ENCODE results near the gene RAB8A. TPM values are rescaled to one million over a fixed set of nuclear protein-coding genes. Genes with fewer than 3 reads are reported as not detected.
"Not testable (repeated sequence)": the region's sequence is repeated elsewhere in the genome, so short reads cannot be mapped to it uniquely, and the experiment has no call there.

The RAB8A gene
- total and polyA plus RNA-seq, 9 of the 15 experiments (the other 6 are each of a cell fraction or from before 2014, with no cell fraction given): 11.2 to 102 (median 53.2) TPM

DNA sequence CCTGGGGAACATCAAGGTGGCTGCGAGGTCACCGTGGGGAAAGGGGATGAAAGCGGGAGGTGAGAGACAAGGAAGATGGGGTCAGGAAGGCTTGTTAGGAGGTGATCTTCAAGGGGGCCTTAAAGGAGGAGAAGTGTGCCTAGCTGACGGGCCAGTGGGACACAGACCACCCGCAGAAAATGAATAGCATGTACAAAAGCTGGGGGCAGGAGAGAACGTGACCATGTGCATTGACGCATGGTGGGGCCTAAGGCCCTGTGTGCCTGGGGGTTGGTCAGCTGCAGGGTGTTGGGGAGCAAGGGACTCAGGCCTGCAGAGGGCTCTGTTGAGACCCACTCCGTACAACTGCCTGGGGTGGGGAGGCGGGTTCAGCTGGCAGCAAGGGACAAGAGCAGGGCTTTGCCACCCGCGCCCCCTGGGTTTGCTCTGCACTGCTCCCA is 5.9 kb downstream of the RAB8A start:
- no peak for TF ChIP-seq SP1 (CRISPR knock-in tag; IDR thresholded peaks at IDR 0.05)
- TF ChIP-seq RBFOX2 (IDR thresholded peaks at IDR 0.05; ENCODE audit: low read depth, low read length): 0 out of 2 replicates have a peak, but pooled peaks have one; percentile 41
- no peak overlapping the region for H3K9ac ChIP-seq (ENCODE audit: insufficient read depth in 1 of 2, low read depth in 2 of 2, low read length in 2 of 2)
- WGBS (ENCODE audit: insufficient coverage, low coverage, missing lambda C conversion rate): 91% methylated on average over 11 of the region's 11 CpGs
- intact Hi-C loops (cut with micrococcal nuclease) (no loop called here), in situ Hi-C loops (cut with MboI) (no loop called here)
- H3K79me2 ChIP-seq (ENCODE audit: control insufficient read depth, insufficient read depth, low read length): peaks cover 34% of the 10 kb centered on the region
- no peak overlapping the region for H3K4me3 ChIP-seq
- DNase-seq (ENCODE audit: extremely low read depth in 1 of 4, low spot score in 3 of 4): no peak
- no TSS peak for BruUV-seq (replicated peaks)
- ChIA-PET POLR2A (interaction anchor here (0.7 to 1.1 kb wide), 2 partner anchors 10 to 585 kb away, joined by 3 to 5 read pairs; no protein-coding TSS in a partner anchor), CTCF (ENCODE audit: low intra/inter-chr PET ratio) (no interaction called here)
- H3K36me3 ChIP-seq (ENCODE audit: control insufficient read depth, insufficient read depth, low read length): peaks cover 78% of the 10 kb centered on the region
- H3K9me1 ChIP-seq (ENCODE audit: control insufficient read depth, insufficient read depth, low read length): no peaks in the 10 kb centered on the region
- H3K4me1 ChIP-seq (replicated peaks in 1 of 2; ENCODE audit: control insufficient read depth in 2 of 2, insufficient read depth in 2 of 2, low read length in 2 of 2): peaks cover 2 to 10% of the 10 kb centered on the region in 2 experiments; a peak in 4 of 5 replicates
- H3K27me3 ChIP-seq (ENCODE audit: control insufficient read depth in 2 of 2, insufficient read depth in 2 of 2, low read length in 2 of 2): no peaks in the 10 kb centered on the region
- no peak overlapping the region for H3K4me2 ChIP-seq (ENCODE audit: insufficient read depth, low read length)
- H3K27ac ChIP-seq (ENCODE audit: extremely low read depth, low read depth, low read length): no peak overlapping the region
- no peak for FAIRE-seq
- no peaks in the 10 kb centered on the region for H3K9me3 ChIP-seq (replicated peaks; ENCODE audit: control insufficient read depth, insufficient read depth, low read depth, low read length)
- ATAC-seq: no peak
- peaks cover 12% of the 10 kb centered on the region for H4K20me1 ChIP-seq (replicated peaks; ENCODE audit: control insufficient read depth, insufficient read depth, low read length)
- H2AFZ ChIP-seq (ENCODE audit: low read depth, low read length): no peak overlapping the region

DNA sequence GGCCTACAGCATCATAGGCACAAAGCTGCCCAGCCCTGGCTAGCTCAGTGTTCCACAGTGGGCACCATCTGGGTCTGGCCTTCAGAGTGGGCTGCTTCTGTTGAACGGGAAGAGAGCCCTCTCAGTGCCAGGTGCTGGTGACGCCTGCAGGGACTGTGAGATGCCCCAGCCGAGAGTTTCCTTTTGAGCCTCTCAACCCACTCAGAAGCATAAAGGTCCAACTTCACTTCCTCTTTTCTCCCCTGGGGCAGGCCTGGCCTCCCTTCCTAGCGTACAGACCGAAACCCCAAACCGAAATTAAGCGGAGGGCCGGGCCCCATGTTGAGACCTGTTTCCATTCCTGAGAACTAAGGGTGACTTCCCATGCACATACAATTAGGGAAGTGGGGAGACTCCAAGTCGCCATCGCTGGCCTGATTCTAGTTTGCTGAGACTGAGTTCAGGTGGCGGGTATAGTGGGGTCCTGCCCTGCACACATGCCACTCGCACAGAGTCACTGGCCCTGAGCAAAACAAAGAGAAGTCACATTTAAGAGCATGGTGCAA is 6.9 kb downstream of the RAB8A start:
- peaks cover 79% of the 10 kb centered on the region for H3K36me3 ChIP-seq (ENCODE audit: control insufficient read depth, insufficient read depth, low read length)
- BruUV-seq (replicated peaks): no TSS peak
- ATAC-seq (no peak), FAIRE-seq (no peak), DNase-seq (ENCODE audit: extremely low read depth in 1 of 4, low spot score in 3 of 4) (no peak)
- ChIA-PET CTCF (ENCODE audit: low intra/inter-chr PET ratio) (no interaction called here), POLR2A (interaction anchor here (1.2 kb wide), 1 partner anchor 14 kb away, joined by 3 read pairs; no protein-coding TSS in a partner anchor)
- no peak overlapping the region for H3K9ac ChIP-seq (ENCODE audit: insufficient read depth in 1 of 2, low read depth in 2 of 2, low read length in 2 of 2)
- H4K20me1 ChIP-seq (replicated peaks; ENCODE audit: control insufficient read depth, insufficient read depth, low read length): peaks cover 4% of the 10 kb centered on the region; the same call in 1 of the 2 replicates
- H3K4me3 ChIP-seq: no peak overlapping the region
- no peak overlapping the region for H2AFZ ChIP-seq (ENCODE audit: low read depth, low read length)
- in situ Hi-C loops (cut with MboI): no loop called here
- peaks cover 24% of the 10 kb centered on the region for H3K79me2 ChIP-seq (ENCODE audit: control insufficient read depth, insufficient read depth, low read length)
- no peaks in the 10 kb centered on the region for H3K9me3 ChIP-seq (replicated peaks; ENCODE audit: control insufficient read depth, insufficient read depth, low read depth, low read length)
- peaks cover 0 to 3% of the 10 kb centered on the region in 2 experiments; a peak in 3 of 5 replicates for H3K4me1 ChIP-seq (replicated peaks in 1 of 2; ENCODE audit: control insufficient read depth in 2 of 2, insufficient read depth in 2 of 2, low read length in 2 of 2)
- no peaks in the 10 kb centered on the region for H3K27me3 ChIP-seq (ENCODE audit: control insufficient read depth in 2 of 2, insufficient read depth in 2 of 2, low read length in 2 of 2)
- 91% methylated on average over 12 of the region's 12 CpGs for WGBS (ENCODE audit: insufficient coverage, low coverage, missing lambda C conversion rate)
- H3K4me2 ChIP-seq (ENCODE audit: insufficient read depth, low read length): no peak overlapping the region
- intact Hi-C loops (cut with micrococcal nuclease): no loop called here
- TF ChIP-seq ZNF584 (CRISPR knock-in tag; IDR thresholded peaks at IDR 0.05; ENCODE audit: low read depth) (no peak), SPI1 (IDR thresholded peaks at IDR 0.05; ENCODE audit: borderline replicate concordance, low read depth, low read length) (peak; percentile 89)
- no peaks in the 10 kb centered on the region for H3K9me1 ChIP-seq (ENCODE audit: control insufficient read depth, insufficient read depth, low read length)
- H3K27ac ChIP-seq (ENCODE audit: extremely low read depth, low read depth, low read length): no peak overlapping the region

DNA sequence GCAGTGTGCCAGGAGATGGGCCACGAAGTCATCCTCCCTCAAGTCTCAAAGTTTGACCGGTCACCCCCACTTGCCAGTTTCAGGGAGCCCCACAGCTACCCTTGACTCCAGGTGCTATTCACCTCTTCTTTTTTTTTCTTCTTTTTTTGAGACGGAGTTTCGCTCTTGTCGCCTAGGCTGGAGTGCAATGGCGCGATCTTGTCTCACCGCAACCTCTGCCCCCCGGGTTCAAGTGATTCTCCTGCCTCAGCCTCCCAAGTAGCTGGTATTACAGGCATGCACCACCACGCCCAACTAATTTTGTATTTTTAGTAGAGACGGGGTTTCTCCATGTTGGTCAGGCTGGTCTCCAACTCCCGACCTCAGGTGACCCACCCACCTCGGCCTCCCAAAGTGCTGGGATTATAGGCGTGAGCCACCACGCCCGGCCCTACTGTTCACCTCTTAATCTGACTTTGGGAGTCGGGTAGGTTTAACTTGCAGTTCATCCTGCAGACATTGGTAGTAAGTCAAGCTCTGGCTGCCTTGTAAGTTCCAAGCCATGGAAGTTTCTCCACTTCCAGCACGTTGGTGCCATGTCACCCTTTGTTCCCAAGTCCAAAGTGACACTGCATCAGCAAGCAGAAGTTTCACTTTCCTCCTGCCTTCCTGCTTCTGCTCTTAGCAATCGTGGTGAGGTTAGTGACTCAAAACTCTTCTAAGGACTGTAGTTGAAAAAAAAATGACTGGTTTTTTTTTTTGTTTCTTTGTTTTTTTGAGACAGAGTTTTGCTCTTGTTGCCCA is 7.6 kb downstream of the RAB8A start:
- WGBS (ENCODE audit: insufficient coverage, low coverage, missing lambda C conversion rate): 89% methylated on average over 13 of the region's 19 CpGs
- in situ Hi-C loops (cut with MboI); DNase-seq (ENCODE audit: extremely low read depth in 1 of 4, low spot score in 3 of 4); H3K9me1 ChIP-seq (ENCODE audit: control insufficient read depth, insufficient read depth, low read length); H3K4me3 ChIP-seq; H4K20me1 ChIP-seq (replicated peaks; ENCODE audit: control insufficient read depth, insufficient read depth, low read length); H3K4me1 ChIP-seq (replicated peaks in 1 of 2; ENCODE audit: control insufficient read depth in 2 of 2, insufficient read depth in 2 of 2, low read length in 2 of 2); intact Hi-C loops (cut with micrococcal nuclease); BruUV-seq (replicated peaks); H3K27ac ChIP-seq (ENCODE audit: extremely low read depth, low read depth, low read length); H3K4me2 ChIP-seq (ENCODE audit: insufficient read depth, low read length); H3K9ac ChIP-seq (ENCODE audit: insufficient read depth in 1 of 2, low read depth in 2 of 2, low read length in 2 of 2); H3K9me3 ChIP-seq (replicated peaks; ENCODE audit: control insufficient read depth, insufficient read depth, low read depth, low read length); ATAC-seq; H3K27me3 ChIP-seq (ENCODE audit: control insufficient read depth in 2 of 2, insufficient read depth in 2 of 2, low read length in 2 of 2); H2AFZ ChIP-seq (ENCODE audit: low read depth, low read length); FAIRE-seq; CTCF ChIA-PET (ENCODE audit: low intra/inter-chr PET ratio): not testable (repeated sequence)
- Histone ChIP-seq H3K79me2 (ENCODE audit: control insufficient read depth, insufficient read depth, low read length) (peaks cover 17% of the 10 kb centered on the region), H3K36me3 (ENCODE audit: control insufficient read depth, insufficient read depth, low read length) (peaks cover 82% of the 10 kb centered on the region)
- POLR2A ChIA-PET: interaction anchor here (1.2 kb wide), 1 partner anchor 13 kb away, joined by 3 read pairs; no protein-coding TSS in a partner anchor
